Ovary (tissue), 9 donors: ENCODE measurements around the gene B9D1. TPM values are rescaled to one million over a fixed set of nuclear protein-coding genes. Genes with fewer than 3 reads are reported as not detected.

ENCODE experiments used
- DNase-seq, 5 donors: peaks; one replicate each; pipeline ENCODE4 v3.0.0-alpha.2; 2019 to 2020
- H3K27ac ChIP-seq, 2 donors: fragments of 200-600 bp; one replicate each; pipeline versions ENCODE4 v1.5.1 to v1.8.0; 2019 to 2022
- H3K27me3 ChIP-seq: fragments of 200-600 bp; one replicate; pipeline ENCODE4 v1.8.0; 2022
- H3K36me3 ChIP-seq: fragments of 200-600 bp; sonication (generic); one replicate; pipeline ENCODE4 v1.5.1; 2019
- H3K4me1 ChIP-seq: one replicate; pipeline ENCODE4 v1.8.1; 2013; ENCODE audit warnings: mild to moderate bottlenecking, moderate library complexity; ENCODE audit not compliant: insufficient read depth
- H3K4me3 ChIP-seq: fragments of 200-600 bp; sonication (generic); one replicate; pipeline ENCODE4 v1.5.1; 2017
- H3K9me3 ChIP-seq, 2 donors: fragments of 200-600 bp in 1 of 2; sonication (generic) in 1 of 2; one replicate each; pipeline versions ENCODE4 v1.5.1 to v1.8.1; 2013 to 2019; ENCODE audit warnings: mild to moderate bottlenecking in 1 of 2, moderate library complexity in 1 of 2
- CTCF ChIP-seq, 3 donors: fragments of 450-650 bp in 2 of 3; fragments of 200-600 bp in 1 of 3; IDR thresholded peaks; one replicate each; pipeline versions ENCODE4 v1.5.1 to v1.8.0; 2016 to 2022; ENCODE audit warnings: antibody characterized with exemption in 3 of 3, mild to moderate bottlenecking in 1 of 3
- EP300 ChIP-seq: sonication (generic); formaldehyde crosslinking; IDR thresholded peaks from one replicate; pipeline ENCODE4 v1.6.1; 2017; ENCODE audit warnings: antibody characterized with exemption
- POLR2A ChIP-seq: fragments of 450-650 bp; IDR thresholded peaks from one replicate; pipeline ENCODE4 v1.6.1; 2017; ENCODE audit warnings: antibody characterized with exemption, mild to moderate bottlenecking, moderate library complexity
- WGBS, 3 donors: extraction: QIAGEN DNeasy Blood & Tissue Kit in 1 of 3; methylation state at CpG; one replicate each; pipeline versions ENCODE4 v1.1.5 to v1.1.7; 2013 to 2017; 5-methylcytosine and 5-hydroxymethylcytosine counted together
- intact Hi-C, 4 donors: fragments of 100-400 bp; cut with DNase I; formaldehyde crosslinking; loops; one replicate each; pipeline versions ENCODE4 v1.11.0 to v1.15.1; 2022 to 2023
- polyA plus RNA-seq, 2 donors: library from polyadenylated mRNA; stranded (reverse); fragments of 200-250 nt in 1 of 2; fragments of 350-450 nt in 1 of 2; fragmentation: Illumina TruSeq in 1 of 2; extraction: RNeasy Lipid Tissue Mini Kit (QIAGEN cat#74804) in 1 of 2; gene quantifications; one replicate each; pipeline ENCODE4 v1.2.3, GENCODE V29; 2013 to 2014
- total RNA-seq, 7 donors: library from RNA; depleted of rRNA in 2 of 7; stranded (reverse); fragments of >200 nt in 2 of 7; fragmentation: NEBNext Ultra II Directional in 3 of 7; extraction: Animal tissue kit (Norgen Biotek cat#: 25700) in 3 of 7; gene quantifications; one replicate each; pipeline versions ENCODE4 v1.1.0 to v1.2.4, GENCODE V29; 2016 to 2023
- donor health status: DM: no; HTN: no; CAD: no; lungs with moderate emphysema.
- donor health status: DM: no; HTN: no; CAD: no.
- donor health status: Bipolar disorder and iron deficiency.
- donor health status: DM: yes; HTN: yes; CAD: no.
- donor health status: DM: no; HTN: no; CAD: no.
- donor health status: DM: yes; HTN: yes; CAD: no.

The B9D1 gene
- total and polyA plus RNA-seq, 9 donors = 11.9 to 60.5 (median 22.2) TPM

GRCh38 chr17:19391432-19391831 is 28.9 kb upstream of the B9D1 start:
- H3K36me3 ChIP-seq = no peaks in the 10 kb centered on the region
- no peak overlapping the region for H3K4me3 ChIP-seq
- no peak overlapping the region for H3K27ac ChIP-seq
- TF ChIP-seq CTCF (IDR thresholded peaks at IDR 0.05) (no peak), POLR2A (no peak), EP300 (no peak)
- DNase-seq = no peak
- H3K27me3 ChIP-seq = no peaks in the 10 kb centered on the region
- H3K9me3 ChIP-seq = no peaks in the 10 kb centered on the region
- H3K4me1 ChIP-seq = peaks cover 23% of the 10 kb centered on the region
- 84 to 87% (median 86%) methylated on average over 7 of the region's 7 CpGs for WGBS, 3 donors
- intact Hi-C loops = no loop called here

DNA sequence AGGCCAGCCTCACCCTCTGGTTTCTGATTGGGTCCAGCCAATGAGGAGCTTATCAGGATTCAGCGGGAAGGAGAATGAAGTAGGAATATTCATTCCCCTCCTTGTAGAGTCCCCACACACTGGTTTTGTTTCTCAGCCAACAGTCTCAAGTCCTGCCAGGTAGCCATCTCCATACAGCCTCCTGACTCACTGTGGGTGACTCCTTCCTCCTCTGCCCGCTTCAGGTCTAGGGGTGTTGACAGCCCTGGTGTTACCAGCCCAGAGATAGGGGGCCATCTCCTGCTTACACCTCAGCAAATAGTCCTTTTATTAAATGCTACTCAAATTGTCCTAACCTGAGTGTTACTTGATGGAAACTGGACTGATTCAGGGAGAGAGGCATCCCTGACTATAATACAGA is 28.4 kb upstream of the B9D1 start:
- TF ChIP-seq POLR2A = no peak
- no peak for TF ChIP-seq CTCF (IDR thresholded peaks at IDR 0.05)
- TF ChIP-seq EP300 = no peak
- intact Hi-C loops = no loop called here
- Histone ChIP-seq H3K27ac (no peak overlapping the region), H3K4me1 (peaks cover 27% of the 10 kb centered on the region), H3K27me3 (no peaks in the 10 kb centered on the region), H3K36me3 (no peaks in the 10 kb centered on the region), H3K9me3 (no peaks in the 10 kb centered on the region), H3K4me3 (no peak overlapping the region)
- DNase-seq = no peak
- 74 to 79% (median 75%) methylated on average over 2 of the region's 2 CpGs for WGBS, 3 donors

- TF ChIP-seq EP300 (no peak), CTCF (IDR thresholded peaks at IDR 0.05) (no peak), POLR2A (no peak)
- H3K36me3 ChIP-seq = no peaks in the 10 kb centered on the region
- intact Hi-C loops = loop anchor here in 1 of 4 donors (5.0 kb wide), 1 partner anchor 118 kb away; no protein-coding TSS in a partner anchor
- WGBS, 3 donors = 52 to 58% (median 53%) methylated on average over 5 of the region's 5 CpGs
- peaks cover 41% of the 10 kb centered on the region for H3K4me1 ChIP-seq
- DNase-seq = no peak
- no peaks in the 10 kb centered on the region for H3K27me3 ChIP-seq
- H3K27ac ChIP-seq = peak overlapping the region in 1 of 2 donors; percentile 89
- H3K9me3 ChIP-seq = no peaks in the 10 kb centered on the region
- no peak overlapping the region for H3K4me3 ChIP-seq
Measured at GRCh38 chr17:19388791-19389785, 26.6 kb upstream of the B9D1 start.

- Histone ChIP-seq H3K4me3 (peak overlapping the region; percentile 19), H3K27me3 (no peaks in the 10 kb centered on the region), H3K27ac (peak overlapping the region; percentile 89 to 93), H3K36me3 (no peaks in the 10 kb centered on the region), H3K4me1 (peaks cover 45% of the 10 kb centered on the region), H3K9me3 (no peaks in the 10 kb centered on the region)
- DNase-seq = no peak
- 73 to 91% (median 84%) methylated on average over 2 of the region's 2 CpGs for WGBS, 3 donors
- intact Hi-C loops = loop anchor here in 1 of 4 donors (5.0 kb wide), 1 partner anchor 119 kb away; no protein-coding TSS in a partner anchor
- TF ChIP-seq EP300 (no peak), CTCF (IDR thresholded peaks at IDR 0.05) (no peak), POLR2A (no peak)
Measured at GRCh38 chr17:19387921-19388521, 25.5 kb upstream of the B9D1 start.
